IMR-90 (cell line): ENCODE results near the gene SRPK1. TPM values are rescaled to one million over a fixed set of nuclear protein-coding genes. Genes with fewer than 3 reads are reported as not detected.

ENCODE experiments used
- ATAC-seq: fragments of 200-7000 bp; cut with Tn5 transposase; 2 replicates; pipeline ENCODE4 v1.9.1; 2020; ENCODE audit warnings: low read depth, mild to moderate bottlenecking, moderate library complexity
- BruUV-seq: library from RNA; stranded (reverse); fragments of 400-500 nt; replicated peaks from 2 replicates; lab custom pipeline; 2021; lab: Mats Ljungman, UMichigan
- CTCF ChIA-PET: fragments of 300-600 bp; formaldehyde crosslinking; extraction: SDS; loops from one replicate; lab custom pipeline; 2021; ENCODE audit warnings: antibody characterized with exemption; lab: Yijun Ruan, JAX
- POLR2A ChIA-PET: fragments of 300-600 bp; sonication (Branson Sonifier 250); formaldehyde crosslinking; loops from one replicate; lab custom pipeline; 2022; ENCODE audit warnings: antibody characterized with exemption; ENCODE audit not compliant: unreplicated experiment; lab: Charles Lee
- DNase-seq: peaks from one replicate; pipeline ENCODE4 v3.0.0; 2013
- H2AFZ ChIP-seq: replicated peaks from 2 replicates; pipeline ENCODE3; 2013; ENCODE audit warnings: low read length, mild to moderate bottlenecking; ENCODE audit not compliant: poor library complexity
- H2AK5ac ChIP-seq: 2 replicates; pipeline ENCODE4 v1.6.1; 2013; ENCODE audit warnings: low read depth, low read length, inconsistent platforms
- H2AK9ac ChIP-seq: replicated peaks from 2 replicates; pipeline ENCODE3; 2013; ENCODE audit warnings: mild to moderate bottlenecking, low read depth, low read length, moderate library complexity; ENCODE audit not compliant: poor library complexity
- H2BK120ac ChIP-seq: 2 replicates; pipeline ENCODE4 v1.6.1; 2013; ENCODE audit warnings: low read depth, low read length, inconsistent platforms
- H2BK15ac ChIP-seq: 3 replicates; pipeline ENCODE4 v1.6.1; 2013; ENCODE audit warnings: low read depth, low read length, inconsistent platforms
- H2BK20ac ChIP-seq: 2 replicates; pipeline ENCODE4 v1.6.1; 2013; ENCODE audit warnings: low read depth, mild to moderate bottlenecking, inconsistent platforms, low read length, moderate library complexity
- H2BK5ac ChIP-seq: 2 replicates; pipeline ENCODE4 v1.6.1; 2013; ENCODE audit warnings: mild to moderate bottlenecking, low read depth, low read length, inconsistent platforms; ENCODE audit not compliant: poor library complexity, severe bottlenecking
- H3K14ac ChIP-seq: replicated peaks from 2 replicates; pipeline ENCODE4 v1.6.1; 2013; ENCODE audit warnings: low read depth, low read length, inconsistent platforms
- H3K18ac ChIP-seq: 2 replicates; pipeline ENCODE4 v1.6.1; 2013; ENCODE audit warnings: low read depth, low read length, control low read depth
- H3K23ac ChIP-seq: 2 replicates; pipeline ENCODE4 v1.6.1; 2013; ENCODE audit warnings: low read depth, low read length, inconsistent platforms
- H3K27ac ChIP-seq: 2 replicates; pipeline ENCODE4 v1.5.1; 2013; ENCODE audit warnings: mild to moderate bottlenecking, control low read depth, low read length; ENCODE audit not compliant: insufficient read depth
- H3K27me3 ChIP-seq: 2 replicates; pipeline ENCODE4 v1.6.1; 2013; ENCODE audit warnings: low read length; ENCODE audit not compliant: control insufficient read depth, insufficient read depth
- H3K36me3 ChIP-seq: 2 replicates; pipeline ENCODE4 v1.6.1; 2013; ENCODE audit warnings: low read length, mixed read lengths; ENCODE audit not compliant: control insufficient read depth, insufficient read depth
- H3K4ac ChIP-seq: 2 replicates; pipeline ENCODE4 v1.6.1; 2013; ENCODE audit warnings: low read depth, low read length, inconsistent platforms
- H3K4me1 ChIP-seq: 2 replicates; pipeline ENCODE4 v1.6.1; 2013; ENCODE audit warnings: low read length, mixed read lengths; ENCODE audit not compliant: control insufficient read depth, insufficient read depth
- H3K4me2 ChIP-seq: 2 replicates; pipeline ENCODE4 v1.6.1; 2013; ENCODE audit warnings: low read depth, mild to moderate bottlenecking, control low read depth, low read length, moderate library complexity
- H3K4me3 ChIP-seq: 2 replicates; pipeline ENCODE4 v1.5.1; 2013; ENCODE audit warnings: low read depth, mild to moderate bottlenecking, control low read depth, low read length, moderate library complexity; ENCODE audit not compliant: insufficient read depth
- H3K56ac ChIP-seq: 2 replicates; pipeline ENCODE4 v1.6.1; 2013; ENCODE audit warnings: low read length, inconsistent platforms; ENCODE audit not compliant: insufficient read depth; ENCODE audit errors: extremely low read depth
- H3K79me1 ChIP-seq, 2 experiments: 2 replicates each; pipeline ENCODE4 v1.6.1; 2013; ENCODE audit warnings: low read length in 2 of 2, inconsistent platforms in 1 of 2, low read depth in 1 of 2
- H3K9ac ChIP-seq: 2 replicates; pipeline ENCODE4 v1.6.1; 2013; ENCODE audit warnings: low read depth, low read length, control low read depth
- H3K9me1 ChIP-seq: 2 replicates; pipeline ENCODE4 v1.6.1; 2013; ENCODE audit warnings: low read length, inconsistent platforms; ENCODE audit not compliant: insufficient read depth
- H3K9me3 ChIP-seq: 2 replicates; pipeline ENCODE4 v1.6.1; 2013; ENCODE audit warnings: low read length; ENCODE audit not compliant: control insufficient read depth, insufficient read depth
- H4K20me1 ChIP-seq: 2 replicates; pipeline ENCODE4 v1.6.1; 2013; ENCODE audit warnings: low read length, inconsistent platforms; ENCODE audit not compliant: insufficient read depth
- H4K5ac ChIP-seq: 2 replicates; pipeline ENCODE4 v1.6.1; 2013; ENCODE audit warnings: mild to moderate bottlenecking, low read depth, low read length, control low read depth
- H4K8ac ChIP-seq, 2 experiments: 2 replicates each; pipeline ENCODE4 v1.6.1; 2013; ENCODE audit warnings: low read depth in 2 of 2, low read length in 2 of 2, control low read depth in 1 of 2, inconsistent platforms in 1 of 2
- H4K91ac ChIP-seq: 2 replicates; pipeline ENCODE4 v1.6.1; 2013; ENCODE audit warnings: low read depth, low read length, inconsistent platforms; ENCODE audit not compliant: insufficient read depth
- BHLHE40 ChIP-seq: fragments of 150-350 bp; IDR thresholded peaks from 2 replicates; pipeline ENCODE4 v1.6.1; 2016; ENCODE audit warnings: mild to moderate bottlenecking, low read depth, low read length
- CHD1 ChIP-seq: IDR thresholded peaks from 2 replicates; pipeline ENCODE4 v1.6.1; 2012; ENCODE audit warnings: low read depth, low read length, improper control_type of control experiment
- CTCF ChIP-seq: conservative IDR thresholded peaks from 2 replicates; pipeline ENCODE4 v1.5.1; 2012; ENCODE audit warnings: mild to moderate bottlenecking, low read depth, low read length, improper control_type of control experiment
- FOS ChIP-seq: fragments of 150-350 bp; IDR thresholded peaks from 2 replicates; pipeline ENCODE4 v1.6.1; 2016; ENCODE audit warnings: low read depth, low read length
- RAD21 ChIP-seq: IDR thresholded peaks from 2 replicates; pipeline ENCODE4 v1.6.1; 2012; ENCODE audit warnings: low read length, improper control_type of control experiment
- RCOR1 ChIP-seq: IDR thresholded peaks from 2 replicates; pipeline ENCODE4 v1.6.1; 2012; ENCODE audit warnings: mild to moderate bottlenecking, low read length, improper control_type of control experiment; ENCODE audit not compliant: insufficient replicate concordance
- RFX5 ChIP-seq: IDR thresholded peaks from 2 replicates; pipeline ENCODE4 v1.8.0; 2012; ENCODE audit warnings: low read depth, mild to moderate bottlenecking, low read length, moderate library complexity
- SMC3 ChIP-seq: fragments of 150-350 bp; IDR thresholded peaks from 2 replicates; pipeline ENCODE4 v1.6.1; 2016; ENCODE audit warnings: low read depth, mild to moderate bottlenecking, antibody characterized with exemption, low read length, moderate library complexity
- WGBS, 2 experiments: methylation state at CpG; one replicate each; pipeline versions ENCODE4 v1.1.5 to v1.1.7; 2013; ENCODE audit warnings: missing lambda C conversion rate in 2 of 2; ENCODE audit not compliant: insufficient read length in 1 of 2; ENCODE audit errors: extremely low coverage in 2 of 2; 5-methylcytosine and 5-hydroxymethylcytosine counted together
- dilution Hi-C: fragments of 300-500 bp; cut with HindIII; formaldehyde crosslinking; loops from one replicate; pipeline ENCODE4 v1.14.3; 2018; ENCODE audit warnings: low sequenced_read_pairs; ENCODE audit not compliant: unreplicated experiment
- in situ Hi-C: fragments of 300-500 bp; cut with MboI; formaldehyde crosslinking; loops from 3 replicates; pipeline ENCODE4 v1.14.3; 2019; ENCODE audit warnings: low sequenced_read_pairs, inconsistent platforms, mixed read lengths
- intact Hi-C: fragments of 100-400 bp; cut with micrococcal nuclease; formaldehyde crosslinking; loops from 2 replicates; pipeline ENCODE4 v1.10.0; 2022
- polyA plus RNA-seq, 3 experiments: library from polyadenylated mRNA; depleted of rRNA; stranded (reverse); fragments of >200 nt; gene quantifications; 2 replicates each; pipeline ENCODE4 v1.2.3, GENCODE V29; 2012; ENCODE audit warnings: low replicate concordance in 1 of 3
- total RNA-seq: library from RNA; depleted of rRNA; stranded (reverse); fragments of >200 nt; gene quantifications from 2 replicates; pipeline ENCODE4 v1.2.3, GENCODE V29; 2012
- TF ChIP-seq, protein P1 (sequence below): fragments of 150-350 bp; IDR thresholded peaks from 2 replicates; pipeline ENCODE4 v1.6.1; 2016; ENCODE audit warnings: low read depth, mild to moderate bottlenecking, low read length, moderate library complexity, borderline replicate concordance
- TF ChIP-seq, protein P2 (sequence below): fragments of 150-350 bp; IDR thresholded peaks from 2 replicates; pipeline ENCODE4 v1.6.1; 2017; ENCODE audit warnings: mild to moderate bottlenecking, antibody characterized with exemption, low read length, low read depth

SRPK1 gene
- total and polyA plus RNA-seq, 2 of the 4 experiments (the other 2 are of a cell fraction), result 22.5 to 44.6 TPM

- in situ Hi-C loops (no loop called here), intact Hi-C loops (no loop called here), dilution Hi-C loops (no loop called here)
- no peak overlapping the region for H2AK9ac ChIP-seq
- TF ChIP-seq CHD1, result no peak
- TF ChIP-seq, protein P1, sequence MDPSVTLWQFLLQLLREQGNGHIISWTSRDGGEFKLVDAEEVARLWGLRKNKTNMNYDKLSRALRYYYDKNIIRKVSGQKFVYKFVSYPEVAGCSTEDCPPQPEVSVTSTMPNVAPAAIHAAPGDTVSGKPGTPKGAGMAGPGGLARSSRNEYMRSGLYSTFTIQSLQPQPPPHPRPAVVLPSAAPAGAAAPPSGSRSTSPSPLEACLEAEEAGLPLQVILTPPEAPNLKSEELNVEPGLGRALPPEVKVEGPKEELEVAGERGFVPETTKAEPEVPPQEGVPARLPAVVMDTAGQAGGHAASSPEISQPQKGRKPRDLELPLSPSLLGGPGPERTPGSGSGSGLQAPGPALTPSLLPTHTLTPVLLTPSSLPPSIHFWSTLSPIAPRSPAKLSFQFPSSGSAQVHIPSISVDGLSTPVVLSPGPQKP, result no peak
- TF ChIP-seq CTCF, result no peak
- no peak for TF ChIP-seq FOS
- TF ChIP-seq, protein P2, sequence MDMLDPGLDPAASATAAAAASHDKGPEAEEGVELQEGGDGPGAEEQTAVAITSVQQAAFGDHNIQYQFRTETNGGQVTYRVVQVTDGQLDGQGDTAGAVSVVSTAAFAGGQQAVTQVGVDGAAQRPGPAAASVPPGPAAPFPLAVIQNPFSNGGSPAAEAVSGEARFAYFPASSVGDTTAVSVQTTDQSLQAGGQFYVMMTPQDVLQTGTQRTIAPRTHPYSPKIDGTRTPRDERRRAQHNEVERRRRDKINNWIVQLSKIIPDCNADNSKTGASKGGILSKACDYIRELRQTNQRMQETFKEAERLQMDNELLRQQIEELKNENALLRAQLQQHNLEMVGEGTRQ, result no peak
- no peak for TF ChIP-seq SMC3
- TF ChIP-seq RCOR1, result no peak
- no peak for TF ChIP-seq RAD21
- no peak for TF ChIP-seq BHLHE40
- TF ChIP-seq RFX5, result no peak
- ChIA-PET POLR2A (interaction anchor here (0.6 kb wide), 1 partner anchor 53 kb away, joined by 3 read pairs; no protein-coding TSS in a partner anchor), CTCF (no interaction called here)
- no peak overlapping the region for H3K4ac ChIP-seq
- peaks cover 3% of the 10 kb centered on the region for H3K27me3 ChIP-seq
- ATAC-seq (no peak), DNase-seq (no peak)
- no peaks in the 10 kb centered on the region for H4K20me1 ChIP-seq
- no peaks in the 10 kb centered on the region for H3K9me1 ChIP-seq
- no peaks in the 10 kb centered on the region for H3K79me1 ChIP-seq
- no peak overlapping the region for H2AK5ac ChIP-seq
- H3K27ac ChIP-seq, result no peak overlapping the region
- BruUV-seq, result no TSS peak
- H3K4me3 ChIP-seq, result no peak overlapping the region
- no peak overlapping the region for H2BK20ac ChIP-seq
- H4K91ac ChIP-seq, result no peak overlapping the region
- no peak overlapping the region for H3K9ac ChIP-seq
- H3K56ac ChIP-seq, result no peak overlapping the region
- no peak overlapping the region for H3K23ac ChIP-seq
- no peaks in the 10 kb centered on the region for H3K9me3 ChIP-seq
- no peak overlapping the region for H3K4me2 ChIP-seq
- H3K14ac ChIP-seq, result no peak overlapping the region
- no peak overlapping the region for H2BK120ac ChIP-seq
- H3K36me3 ChIP-seq, result no peaks in the 10 kb centered on the region
- no peak overlapping the region for H2AFZ ChIP-seq
- H3K4me1 ChIP-seq, result no peaks in the 10 kb centered on the region
- no peak overlapping the region for H2BK5ac ChIP-seq
- H4K8ac ChIP-seq, result no peak overlapping the region
- 89% methylated on average over 18 of the region's 30 CpGs; no CpG with 5 or more reads in 1 of the 2 experiments for WGBS, 2 experiments
- H4K5ac ChIP-seq, result no peak overlapping the region
- H2BK15ac ChIP-seq, result no peak overlapping the region
- H3K18ac ChIP-seq, result no peak overlapping the region
Observed at GRCh38 chr6:35931120-35931561, 10.2 kb upstream of the SRPK1 start.
